HEK293 (cell line): Measurements from ENCODE around the gene C19orf38.
A peak's percentile ranks its signal among the peaks of the same experiment; 100 is the strongest.
"Not testable (repeated sequence)": the region's sequence is repeated elsewhere in the genome, so short reads cannot be mapped to it uniquely, and the experiment has no call there.

Source experiments
- CTCF ChIA-PET: fragments of 350-600 bp; formaldehyde crosslinking; extraction: SDS; loops from one replicate; lab custom pipeline; 2021; ENCODE audit warnings: antibody characterized with exemption; lab: Yijun Ruan, JAX
- POLR2A ChIA-PET: fragments of 300-600 bp; formaldehyde crosslinking; extraction: SDS; loops from one replicate; lab custom pipeline; 2020; ENCODE audit warnings: antibody characterized with exemption, inconsistent platforms; lab: Yijun Ruan, JAX
- H3K27ac ChIP-seq: fragments of 200-500 bp; sonication (Bioruptor generic); 2 replicates; pipeline ENCODE4 v1.5.1; 2014; ENCODE audit warnings: low read depth, low read length, control low read depth, inconsistent platforms; ENCODE audit errors: extremely low read depth
- H3K36me3 ChIP-seq, 2 experiments: fragments of 200-500 bp in 1 of 2; sonication (Bioruptor generic) in 1 of 2; 1 replicate in 1 of 2; 2 replicates in 1 of 2; pipeline ENCODE4 v1.5.1; 2014 to 2017; ENCODE audit warnings: inconsistent platforms in 2 of 2, low read length in 2 of 2; ENCODE audit not compliant: control insufficient read depth in 2 of 2, insufficient read depth in 1 of 2
- H3K4me1 ChIP-seq: fragments of 200-500 bp; sonication (Bioruptor generic); 2 replicates; pipeline ENCODE4 v1.5.1; 2014; ENCODE audit warnings: mild to moderate bottlenecking, low read length, inconsistent platforms; ENCODE audit not compliant: control insufficient read depth, insufficient read depth
- H3K4me3 ChIP-seq: 2 replicates; pipeline ENCODE4 v1.5.1; 2011; ENCODE audit warnings: low read depth, mild to moderate bottlenecking, control low read depth, low read length, moderate library complexity
- H3K9me3 ChIP-seq: fragments of 200-500 bp; sonication (Bioruptor generic); 2 replicates; pipeline ENCODE4 v1.5.1; 2014; ENCODE audit warnings: low read depth, low read length, inconsistent platforms; ENCODE audit not compliant: control insufficient read depth, insufficient read depth
- HOXD13 ChIP-seq: sonication (generic); formaldehyde crosslinking; IDR thresholded peaks from 2 replicates; pipeline ENCODE4 v1.8.0; 2022; ENCODE audit warnings: missing genetic modification reagents, borderline replicate concordance
- KLF7 ChIP-seq: fragments of 450-650 bp; formaldehyde crosslinking; IDR thresholded peaks from 2 replicates; pipeline ENCODE4 v1.5.1; 2016; ENCODE audit warnings: missing biosample characterization, missing genetic modification characterization, borderline replicate concordance
- MYNN ChIP-seq: fragments of 450-650 bp; formaldehyde crosslinking; IDR thresholded peaks from 2 replicates; pipeline ENCODE4 v1.5.1; 2016; ENCODE audit warnings: missing biosample characterization, missing genetic modification characterization, borderline replicate concordance
- PRDM2 ChIP-seq: fragments of 450-650 bp; formaldehyde crosslinking; IDR thresholded peaks from 2 replicates; pipeline ENCODE4 v1.5.1; 2016; ENCODE audit warnings: missing biosample characterization, missing genetic modification characterization, borderline replicate concordance
- SP3 ChIP-seq: fragments of 450-650 bp; formaldehyde crosslinking; IDR thresholded peaks from 2 replicates; pipeline ENCODE4 v1.5.1; 2016; ENCODE audit warnings: missing biosample characterization, missing genetic modification characterization
- ZNF155 ChIP-seq: fragments of 450-650 bp; formaldehyde crosslinking; IDR thresholded peaks from 2 replicates; pipeline ENCODE4 v1.5.1; 2016; ENCODE audit warnings: missing biosample characterization, missing genetic modification characterization
- ZNF2 ChIP-seq: fragments of 450-650 bp; formaldehyde crosslinking; IDR thresholded peaks from 2 replicates; pipeline ENCODE4 v1.5.1; 2016; ENCODE audit warnings: missing biosample characterization, missing genetic modification characterization
- ZNF23 ChIP-seq: fragments of 450-650 bp; formaldehyde crosslinking; IDR thresholded peaks from 2 replicates; pipeline ENCODE4 v1.5.1; 2016; ENCODE audit warnings: missing biosample characterization, missing genetic modification characterization, borderline replicate concordance
- ZNF239 ChIP-seq: fragments of 450-650 bp; formaldehyde crosslinking; IDR thresholded peaks from 2 replicates; pipeline ENCODE4 v1.5.1; 2016; ENCODE audit warnings: missing biosample characterization, missing genetic modification characterization
- ZNF280D ChIP-seq: fragments of 450-650 bp; formaldehyde crosslinking; IDR thresholded peaks from 2 replicates; pipeline ENCODE4 v1.5.1; 2016; ENCODE audit warnings: missing biosample characterization, missing genetic modification characterization
- ZNF341 ChIP-seq: fragments of 450-650 bp; formaldehyde crosslinking; IDR thresholded peaks from 2 replicates; pipeline ENCODE4; 2016; ENCODE audit warnings: low read depth, missing biosample characterization, missing genetic modification characterization
- ZNF394 ChIP-seq: fragments of 450-650 bp; formaldehyde crosslinking; IDR thresholded peaks from 2 replicates; pipeline ENCODE4 v1.5.1; 2016; ENCODE audit warnings: missing biosample characterization, missing genetic modification characterization, mild to moderate bottlenecking, moderate library complexity, borderline replicate concordance
- ZNF639 ChIP-seq: fragments of 450-650 bp; formaldehyde crosslinking; IDR thresholded peaks from 2 replicates; pipeline ENCODE4 v1.5.1; 2016; ENCODE audit warnings: missing biosample characterization, missing genetic modification characterization
- ZNF658 ChIP-seq: fragments of 450-650 bp; formaldehyde crosslinking; IDR thresholded peaks from 2 replicates; pipeline ENCODE4; 2016; ENCODE audit warnings: missing biosample characterization, missing genetic modification characterization
- ZNF837 ChIP-seq: fragments of 450-650 bp; formaldehyde crosslinking; IDR thresholded peaks from 2 replicates; pipeline ENCODE4 v1.5.1; 2016; ENCODE audit warnings: missing biosample characterization, missing genetic modification characterization

The C19orf38 gene

GRCh38 chr19:10876459-10877240 lies 28.4 kb downstream of the C19orf38 start:
- H3K27ac ChIP-seq = no peak overlapping the region
- H3K4me1 ChIP-seq = no peaks in the 10 kb centered on the region; the same call in 1 of the 2 replicates
- TF ChIP-seq ZNF639 (tag by site-specific recombination) (no peak), ZNF341 (tag by site-specific recombination) (peak; percentile 59), ZNF658 (no peak)
- ChIA-PET POLR2A (no interaction called here), CTCF (interaction anchor here (0.5 to 1.5 kb wide), 3 partner anchors 12 to 136 kb away, joined by 3 to 10 read pairs (median 3); no protein-coding TSS in a partner anchor)
- H3K9me3 ChIP-seq = no peaks in the 10 kb centered on the region
- no peak overlapping the region for H3K4me3 ChIP-seq
- H3K36me3 ChIP-seq = peaks cover 13 to 20% of the 10 kb centered on the region in 2 experiments; a peak in 2 of 3 replicates

- POLR2A ChIA-PET, H3K27ac ChIP-seq: not testable (repeated sequence)
- CTCF ChIA-PET = interaction anchor here (1.2 to 1.5 kb wide), 2 partner anchors 13 to 16 kb away, joined by 3 to 10 read pairs; no protein-coding TSS in a partner anchor
Observed at GRCh38 chr19:10877608-10878007, 29.4 kb downstream of the C19orf38 start.

GRCh38 chr19:10878253-10878652 lies 30.0 kb downstream of the C19orf38 start:
- POLR2A ChIA-PET = no interaction called here
- H3K4me1 ChIP-seq = no peaks in the 10 kb centered on the region; the same call in 1 of the 2 replicates
- no peaks in the 10 kb centered on the region for H3K9me3 ChIP-seq
- H3K36me3 ChIP-seq = peaks cover 13 to 20% of the 10 kb centered on the region in 2 experiments; a peak in 2 of 3 replicates
- CTCF ChIA-PET = interaction anchor here (1.5 kb wide), 1 partner anchor 14 kb away, joined by 10 read pairs; no protein-coding TSS in a partner anchor
- no peak overlapping the region for H3K27ac ChIP-seq
- H3K4me3 ChIP-seq = no peak overlapping the region
- TF ChIP-seq ZNF23 (tag by site-specific recombination) (no peak), KLF7 (no peak), ZNF280D (tag by site-specific recombination) (no peak), ZNF2 (tag by site-specific recombination) (no peak), PRDM2 (no peak), MYNN (no peak), ZNF155 (tag by site-specific recombination) (no peak), HOXD13 (CRISPR knock-in tag) (no peak), ZNF239 (tag by site-specific recombination) (no peak), SP3 (tag by site-specific recombination) (no peak), ZNF394 (no peak), ZNF837 (no peak)

More at GRCh38 chr19:10877608-10878007, 29.4 kb downstream of the C19orf38 start:
- not testable (repeated sequence) for H3K9me3 ChIP-seq, H3K4me1 ChIP-seq, H3K4me3 ChIP-seq
- H3K36me3 ChIP-seq = peaks cover 13 to 20% of the 10 kb centered on the region in 2 experiments; a peak in 2 of 3 replicates
